Body of pancreas (tissue), 4 donors: ENCODE results near the gene EP300.

Source experiments
- CTCF ChIP-seq, 7 experiments: fragments of 450-650 bp in 4 of 7; fragments of 200-600 bp in 3 of 7; sonication (generic) in 3 of 7; IDR thresholded peaks; one replicate each; pipeline ENCODE4 v1.5.1; 2016 to 2019; ENCODE audit warnings: antibody characterized with exemption in 7 of 7
- POLR2A ChIP-seq, 3 donors: fragments of 450-650 bp; IDR thresholded peaks; one replicate each; pipeline ENCODE4 v1.6.1; 2016; ENCODE audit warnings: antibody characterized with exemption in 3 of 3, mild to moderate bottlenecking in 2 of 3

GRCh38 chr22:41181349-41182241, 89.2 kb downstream of the EP300 start:
- TF ChIP-seq CTCF (IDR thresholded peaks at IDR 0.05) (no peak), POLR2A (IDR thresholded peaks at IDR 0.05) (no peak)
